HG02798 (cell line): ENCODE measurements around the gene CALB2.
"Not testable (repeated sequence)": the region's sequence is repeated elsewhere in the genome, so short reads cannot be mapped to it uniquely, and the experiment has no call there.

ENCODE experiments used
- ATAC-seq: cut with Tn5 transposase; IDR thresholded peaks from one replicate; pipeline ENCODE4 v1.9.1; 2021; ENCODE audit warnings: mild to moderate bottlenecking; ENCODE audit not compliant: unreplicated experiment, poor library complexity

Gene CALB2

GRCh38 chr16:71358464-71358998 is at the start of gene CALB2:
Gene CALB2 (plus strand): TSS chr16:71358723. CDS start chr16:71358793, 70 bp downstream.
- peak; percentile 92 for ATAC-seq

- ATAC-seq, result no peak
Observed at GRCh38 chr16:71311553-71312158, 46.9 kb upstream of the CALB2 start.

DNA sequence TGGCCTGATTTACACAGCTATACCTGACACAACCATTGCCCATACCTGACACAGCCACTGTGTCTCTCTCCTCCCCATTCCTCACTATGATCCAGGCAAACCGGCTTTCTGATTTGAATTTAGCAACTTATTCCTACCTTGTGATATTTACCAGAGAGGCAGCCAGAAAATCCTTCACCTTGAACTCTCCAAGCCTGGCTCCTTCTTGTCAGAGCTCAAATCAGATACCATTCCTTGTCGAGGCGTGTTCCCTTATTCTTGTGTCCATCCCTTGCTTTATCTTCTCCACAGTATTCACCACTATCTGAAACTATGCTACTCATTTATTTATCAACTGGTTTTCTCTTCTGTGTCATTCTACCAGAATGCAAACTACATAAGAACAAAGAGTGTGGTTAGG is 44.9 kb upstream of the CALB2 start:
- ATAC-seq, result not testable (repeated sequence)

DNA sequence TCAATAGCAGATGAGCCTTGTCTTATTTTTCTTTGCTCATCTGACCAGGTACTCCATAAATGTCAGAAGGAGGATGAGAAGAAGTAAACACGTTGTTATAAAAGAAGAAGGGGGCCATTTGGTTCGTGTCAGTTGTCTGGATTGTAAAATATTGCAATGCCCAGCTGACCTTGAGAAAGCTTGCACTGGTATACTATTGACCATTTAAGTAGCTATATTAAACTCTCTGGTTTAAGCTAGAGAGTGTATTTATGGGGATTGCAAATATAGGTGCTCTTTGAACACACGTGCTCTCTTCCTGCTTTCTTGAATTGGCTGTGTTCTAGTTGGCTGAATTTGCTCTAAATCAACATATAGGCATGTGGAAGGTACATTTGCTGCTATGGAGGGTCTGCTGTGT is 43.3 kb upstream of the CALB2 start:
- no peak for ATAC-seq

DNA sequence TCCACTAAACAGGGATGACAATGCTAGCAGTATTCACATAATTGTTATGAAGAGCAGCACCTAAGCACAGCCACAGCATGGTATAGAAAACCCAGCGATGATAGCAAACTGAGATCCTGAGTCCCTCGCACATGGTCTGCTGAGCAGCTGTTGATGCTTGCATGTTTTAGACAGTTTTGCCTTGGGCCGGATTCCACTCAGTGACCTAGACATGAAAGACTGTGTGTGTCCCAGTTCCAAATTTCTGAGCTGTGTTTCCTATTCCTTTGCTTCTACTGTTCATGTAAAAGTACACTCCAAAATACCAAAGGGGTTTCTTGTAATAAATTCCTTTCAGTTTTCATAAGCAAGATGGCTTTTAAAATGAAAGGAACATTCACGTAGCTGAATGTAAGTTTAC is 38.5 kb upstream of the CALB2 start:
- no peak for ATAC-seq

DNA sequence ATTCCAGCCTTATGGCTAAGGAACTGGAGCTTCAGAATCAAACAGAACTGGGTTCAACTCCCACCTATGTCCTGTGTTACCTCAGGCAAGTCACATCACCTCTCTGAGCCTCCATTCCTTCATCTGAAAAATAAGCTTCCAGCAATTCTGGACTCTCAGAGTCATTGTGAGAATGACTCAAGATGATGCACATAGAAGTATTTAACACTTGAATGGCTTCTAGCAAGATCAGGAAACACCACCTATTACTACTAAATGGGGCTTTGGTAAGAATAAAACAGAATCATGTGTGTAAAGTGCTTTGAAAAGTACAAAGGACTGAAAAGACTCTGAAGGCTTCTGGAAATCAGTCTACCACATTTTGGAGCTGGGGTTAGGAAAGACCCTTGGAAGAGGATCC is 30.8 kb upstream of the CALB2 start:
- ATAC-seq, result no peak

DNA sequence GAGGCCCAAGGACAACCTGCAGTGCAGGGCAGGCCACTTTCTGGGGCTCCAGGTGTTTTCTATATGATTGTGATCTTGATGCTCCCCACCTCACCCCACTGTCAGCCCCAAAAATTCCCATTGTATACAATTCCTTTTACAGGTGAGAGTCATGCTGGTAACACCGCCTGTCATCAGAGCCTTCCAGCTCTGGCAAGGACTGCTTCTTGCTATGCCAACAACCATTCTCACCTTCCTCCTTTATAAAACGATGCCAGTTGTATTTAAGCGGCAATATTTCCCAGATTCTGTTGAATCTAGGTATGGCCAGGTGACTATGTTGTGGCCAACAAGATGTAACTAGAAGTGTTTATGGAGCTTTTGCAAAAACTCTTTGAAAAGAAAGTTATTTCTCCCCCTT is 30.4 kb upstream of the CALB2 start:
- no peak for ATAC-seq

DNA sequence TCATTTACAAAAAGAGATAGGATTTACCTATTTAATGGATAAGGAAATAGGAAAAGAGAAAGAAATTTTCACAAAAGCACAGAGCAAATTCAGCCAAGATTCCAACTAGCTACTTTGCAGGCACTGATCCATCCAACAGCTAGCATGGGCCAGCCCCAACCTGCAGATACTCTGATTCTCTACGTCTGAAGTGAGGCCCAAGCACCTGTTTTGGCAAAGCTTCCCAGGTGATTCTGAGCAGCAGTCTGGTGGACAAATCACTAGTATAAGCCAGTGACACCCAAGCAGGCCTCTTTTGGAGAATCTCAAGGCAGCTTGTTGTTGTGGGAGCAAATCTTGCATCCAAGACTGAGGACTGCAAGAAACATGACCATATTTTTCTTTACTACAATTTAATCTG is 20.9 kb upstream of the CALB2 start:
- no peak for ATAC-seq

DNA sequence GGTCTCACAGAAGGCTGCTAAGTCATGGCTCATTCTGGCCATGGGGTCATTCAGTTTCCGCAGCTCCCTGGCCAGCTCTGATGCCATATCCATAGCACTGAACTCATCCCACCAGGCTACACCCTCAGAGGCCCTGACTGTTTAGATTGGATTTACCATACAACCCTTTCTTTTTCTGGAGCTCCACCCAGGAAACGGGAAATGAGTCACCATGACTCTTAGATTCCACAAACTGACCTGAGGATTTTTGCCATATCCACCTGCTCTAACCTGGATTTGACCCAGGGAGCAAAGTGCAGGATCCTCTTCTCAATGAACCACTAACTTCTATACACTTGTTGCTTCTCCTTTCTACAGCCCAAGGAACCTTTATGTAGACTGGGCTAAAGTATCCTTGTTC is 20.3 kb upstream of the CALB2 start:
- ATAC-seq, result no peak

DNA sequence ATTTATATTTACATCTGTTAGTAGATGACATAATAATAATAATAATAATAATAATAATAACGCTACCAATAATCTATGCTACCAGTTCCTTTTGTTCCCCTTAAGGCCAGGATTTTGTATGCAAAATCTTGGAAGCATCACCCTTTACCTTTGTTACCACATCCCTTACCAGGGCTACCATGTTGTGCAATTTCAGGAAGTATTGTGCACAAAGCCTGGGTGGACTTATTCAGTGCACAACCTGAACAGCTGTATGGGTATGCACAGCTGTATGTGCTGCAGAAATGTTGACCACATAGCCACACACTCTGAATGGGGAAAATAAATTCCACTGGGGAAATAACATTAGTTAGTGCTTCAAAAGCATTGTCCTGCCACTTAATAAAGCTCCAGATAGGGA is 19.9 kb upstream of the CALB2 start:
- no peak for ATAC-seq

DNA sequence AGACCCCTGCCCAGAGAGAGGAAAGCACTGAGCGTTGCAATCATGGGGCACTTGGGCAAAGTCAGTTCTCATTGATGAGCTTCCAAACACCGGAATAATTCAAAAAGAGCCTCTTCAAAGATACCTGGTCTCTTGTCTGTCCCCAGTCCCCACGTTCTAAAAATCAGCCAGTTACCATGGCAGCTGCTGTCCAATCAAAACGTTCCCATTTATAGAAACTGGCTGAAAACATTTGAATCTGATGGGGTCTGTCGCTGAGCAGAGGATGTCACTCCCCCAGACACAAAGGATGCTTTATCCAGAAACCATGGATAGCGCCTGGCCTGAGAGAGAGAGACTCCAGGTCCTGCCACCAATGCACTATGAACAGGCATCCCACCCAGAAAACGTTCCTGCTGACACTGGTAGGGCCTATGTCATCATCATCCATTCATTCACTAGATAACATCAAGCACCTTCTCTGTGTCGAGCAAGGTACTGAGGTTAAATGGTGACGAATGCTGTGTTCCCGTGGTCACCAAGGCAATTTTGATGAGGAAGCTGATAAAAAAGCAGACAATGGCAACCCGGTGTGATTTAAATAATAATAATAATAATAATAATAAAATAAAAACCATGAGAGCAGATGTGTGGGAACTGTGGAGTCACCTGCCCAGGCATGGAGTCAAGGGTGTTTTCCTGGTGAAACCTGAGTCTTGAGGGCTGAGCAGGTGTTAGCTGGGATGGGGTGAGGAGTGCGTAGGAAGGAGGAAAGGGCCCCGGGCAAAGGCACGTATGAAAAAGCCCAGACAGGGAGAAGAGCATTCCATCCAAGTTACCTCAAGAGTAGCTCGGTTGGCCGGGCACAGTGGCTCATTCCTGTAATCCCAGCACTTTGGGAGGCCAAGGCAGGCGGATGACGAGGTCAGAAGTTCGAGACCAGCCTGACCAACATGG is 19.0 kb upstream of the CALB2 start:
- ATAC-seq, result no peak

GRCh38 chr16:71340406-71340805 is 18.1 kb upstream of the CALB2 start:
- ATAC-seq, result no peak

GRCh38 chr16:71341881-71342280 is 16.6 kb upstream of the CALB2 start:
- no peak for ATAC-seq

GRCh38 chr16:71343078-71343477 is 15.4 kb upstream of the CALB2 start:
- ATAC-seq, result no peak

GRCh38 chr16:71344315-71344905 is 14.1 kb upstream of the CALB2 start:
- no peak for ATAC-seq

GRCh38 chr16:71345031-71345430 is 13.5 kb upstream of the CALB2 start:
- no peak for ATAC-seq

GRCh38 chr16:71347146-71347545 is 11.4 kb upstream of the CALB2 start:
- no peak for ATAC-seq

DNA sequence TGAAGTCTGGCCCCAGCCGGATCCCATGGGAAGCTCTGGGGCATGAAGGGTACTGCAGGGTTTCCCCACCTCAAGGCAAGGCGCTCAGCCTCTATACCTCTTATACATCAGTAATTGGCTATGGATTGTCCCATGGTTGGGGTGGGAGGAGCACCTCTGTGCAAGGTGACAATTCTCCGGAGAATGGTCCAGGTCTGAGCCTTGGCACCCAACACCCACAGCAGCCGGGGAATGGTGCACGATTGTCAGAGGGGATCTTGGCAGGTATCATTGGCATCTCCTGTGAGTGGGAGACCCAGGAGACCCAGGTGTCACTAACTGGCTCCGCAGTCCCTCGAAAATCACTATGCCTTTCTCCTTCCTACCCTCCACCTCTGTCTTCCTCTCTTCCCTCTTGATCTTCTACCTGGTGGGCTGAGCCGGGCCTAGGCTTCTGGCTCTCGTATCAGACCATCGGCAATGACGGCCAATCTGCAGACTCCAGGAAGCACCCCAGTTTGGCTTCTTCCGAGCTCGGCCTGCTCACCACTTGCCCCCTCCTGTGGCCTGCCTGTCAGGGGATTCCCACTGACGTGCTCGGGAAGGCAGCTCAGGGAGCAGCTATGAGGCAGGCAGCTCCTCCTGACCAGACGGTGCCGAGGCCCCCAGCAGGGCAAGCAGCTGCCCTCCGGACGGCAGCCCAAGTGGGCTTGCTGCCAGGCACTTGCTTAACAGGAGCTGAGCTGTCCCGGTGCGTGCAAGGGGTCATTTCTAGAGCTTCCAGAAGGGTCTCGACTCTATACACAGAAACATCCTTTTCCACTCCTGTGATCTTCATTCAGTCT is 10.0 kb upstream of the CALB2 start:
- no peak for ATAC-seq

DNA sequence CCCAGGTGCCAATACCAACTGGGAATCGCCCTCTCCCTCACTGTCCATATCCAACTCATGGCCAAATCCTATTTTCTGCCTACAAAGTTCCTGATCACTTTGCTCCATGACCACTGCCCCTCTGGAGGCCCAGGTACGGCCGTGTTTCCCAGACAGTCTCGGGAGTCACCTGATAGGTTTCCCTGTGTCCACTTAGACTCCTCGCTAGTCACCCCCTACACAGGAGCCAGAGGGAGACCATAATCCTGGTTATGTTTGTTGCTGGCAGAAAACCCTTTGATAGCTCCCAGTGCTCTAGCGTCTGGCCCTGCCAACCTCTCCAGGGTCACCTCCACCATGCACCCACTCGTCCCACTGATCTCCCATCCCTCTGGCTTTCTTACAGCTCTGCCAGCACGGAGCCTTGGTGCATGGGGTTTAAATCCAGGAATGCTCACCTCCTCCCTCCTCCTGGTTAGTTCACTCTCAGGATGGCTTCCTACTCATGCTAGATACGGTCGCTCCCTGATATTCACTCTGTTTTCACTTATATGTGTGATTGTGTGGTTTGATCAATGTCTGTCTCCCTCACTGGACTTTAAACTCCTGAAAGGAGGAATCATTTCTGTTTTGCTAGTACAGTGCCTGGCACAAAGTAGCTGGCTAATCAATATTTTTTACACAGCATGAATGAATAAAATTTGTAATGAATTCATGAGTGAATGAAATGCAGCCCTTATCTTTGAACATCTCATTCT is 7.5 kb upstream of the CALB2 start:
- no peak for ATAC-seq

DNA sequence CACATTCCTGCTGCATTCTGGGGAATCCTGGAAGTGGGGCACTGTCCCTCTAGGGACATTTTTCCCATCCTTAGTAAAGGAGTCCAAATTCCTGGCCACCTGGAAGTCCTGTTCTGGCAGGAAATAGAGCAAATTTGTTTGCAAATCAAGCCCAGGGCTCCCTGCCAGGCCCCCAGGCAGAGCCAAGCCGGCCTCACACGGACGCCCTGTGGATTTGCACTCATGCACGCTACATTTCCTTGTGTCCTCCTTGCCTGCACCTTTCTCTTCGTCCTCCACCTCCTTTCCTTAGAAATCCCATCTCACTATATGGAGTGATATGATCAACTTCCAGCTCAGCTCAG is 7.0 kb upstream of the CALB2 start:
- ATAC-seq, result no peak
